C1 segment of cervical spinal cord (tissue), 14 donors: Measurements from ENCODE around the gene TMEM126B.

Experiments used
- DNase-seq, 14 donors: peaks; one replicate each; lab custom pipeline; 2025; lab: John Stamatoyannopoulos, UW

Gene TMEM126B

GRCh38 chr11:85682330-85683305, 54.2 kb downstream of the TMEM126B start:
- peak in 12 of 14 donors; percentile 9 to 76 (median 47) for DNase-seq

DNA sequence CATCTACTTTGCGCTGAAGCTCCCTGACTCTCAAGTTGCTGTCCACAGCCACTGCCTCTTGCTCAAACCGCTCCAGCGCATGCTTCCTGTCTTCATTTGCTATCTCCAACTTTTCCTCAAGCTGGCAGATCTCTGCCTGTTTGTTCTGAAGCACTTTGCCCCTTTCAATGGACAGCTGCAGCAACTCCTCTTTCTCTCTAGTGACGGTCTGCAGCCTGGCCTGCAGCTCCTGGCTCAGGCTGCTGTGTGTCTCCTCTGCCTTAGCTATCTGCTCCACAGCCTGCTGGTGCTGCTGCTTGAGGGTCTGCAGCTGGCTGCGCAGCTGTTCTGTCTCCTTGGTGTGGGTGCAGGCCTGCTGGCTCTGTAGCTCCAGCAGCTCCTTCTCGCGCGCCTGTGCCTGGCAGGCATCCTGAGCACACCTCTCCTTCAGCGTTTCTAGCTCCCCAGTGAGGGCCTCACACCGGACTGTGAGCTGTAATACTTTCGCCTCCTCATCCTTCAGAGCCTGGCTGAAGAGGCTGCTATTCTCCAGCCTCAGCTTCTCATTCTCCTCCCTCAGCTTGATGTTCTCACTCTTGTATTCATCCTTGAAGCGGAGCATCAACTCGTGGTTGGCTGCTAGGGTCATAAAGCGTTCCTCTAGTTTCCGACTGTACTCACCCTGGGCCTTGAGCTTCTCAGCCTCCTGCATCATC, 56.9 kb downstream of the TMEM126B start:
- peak in 6 of 14 donors; percentile 41 to 59 (median 46) for DNase-seq

- peak in 13 of 14 donors; percentile 21 to 99 (median 74) for DNase-seq
These were observed 57.5 kb downstream of the TMEM126B start, which contains the start of gene CCDC89 for GRCh38 chr11:85685820-85686459. Gene CCDC89 (minus strand): TSS chr11:85686195. CDS start chr11:85686130, 65 bp downstream.
